Hematopoietic multipotent progenitor cell treated with erythropoietin and hydrocortisone succinate and interleukin-3 and kit ligand, for 17 days (in vitro differentiated cells): Measurements from ENCODE around the gene GNB1L.

ENCODE experiments used
- DNase-seq: peaks from one replicate; pipeline ENCODE4 v3.0.0-alpha.2; 2015; ENCODE audit warnings: low spot score

Gene GNB1L

DNA sequence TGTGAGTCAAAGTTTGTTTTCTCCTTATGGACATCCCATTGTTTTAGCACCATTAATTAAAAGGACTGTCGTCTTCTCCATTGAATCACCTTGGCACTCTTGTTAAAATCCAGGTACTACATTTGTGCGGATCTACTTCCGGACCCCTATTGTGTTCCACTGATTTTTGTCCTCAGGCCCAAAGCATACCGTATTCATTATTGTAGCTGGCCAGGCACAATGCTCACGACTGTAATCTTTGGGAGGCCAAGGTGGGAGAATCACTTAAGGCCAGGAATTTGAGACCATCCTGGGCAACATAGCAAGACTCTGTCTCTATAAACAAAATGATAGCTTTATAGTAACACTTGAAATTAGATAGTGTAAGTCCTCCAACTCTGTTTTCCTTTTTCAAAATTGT is 8.9 kb upstream of the GNB1L start:
- no peak for DNase-seq

- DNase-seq = no peak
Observed at GRCh38 chr22:19862619-19863246, 8.1 kb upstream of the GNB1L start.

DNA sequence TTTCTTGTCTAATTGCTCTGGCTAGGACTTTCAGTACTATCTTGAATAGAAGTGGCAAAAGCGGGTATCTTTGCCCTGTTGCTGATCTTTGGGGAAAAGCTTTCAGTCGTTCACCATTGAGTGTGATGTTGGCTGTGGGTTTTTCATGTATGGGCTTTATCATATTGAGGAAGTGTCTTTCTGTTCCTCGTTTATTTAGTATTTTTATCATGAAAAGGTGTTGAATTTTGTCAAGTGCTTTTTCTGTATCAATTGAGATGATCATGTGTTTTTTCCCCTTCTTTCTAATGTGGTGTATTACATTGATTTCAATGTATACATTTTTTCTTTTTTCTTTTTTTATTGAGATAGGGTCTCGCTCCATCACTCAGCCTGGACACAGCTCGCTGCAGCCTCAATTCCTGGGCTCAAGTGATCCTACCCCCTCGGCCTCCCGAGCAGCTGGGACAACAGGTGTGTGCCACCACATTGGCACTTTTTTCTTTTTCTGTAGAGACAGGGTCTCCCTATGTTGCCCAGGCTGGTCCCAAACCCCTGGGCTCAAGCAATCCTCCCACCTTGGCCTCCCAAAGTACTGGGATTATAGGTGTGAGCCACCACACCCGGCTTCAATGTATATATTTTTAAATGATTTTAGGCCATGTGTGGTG is 5.3 kb upstream of the GNB1L start:
- DNase-seq = no peak

DNA sequence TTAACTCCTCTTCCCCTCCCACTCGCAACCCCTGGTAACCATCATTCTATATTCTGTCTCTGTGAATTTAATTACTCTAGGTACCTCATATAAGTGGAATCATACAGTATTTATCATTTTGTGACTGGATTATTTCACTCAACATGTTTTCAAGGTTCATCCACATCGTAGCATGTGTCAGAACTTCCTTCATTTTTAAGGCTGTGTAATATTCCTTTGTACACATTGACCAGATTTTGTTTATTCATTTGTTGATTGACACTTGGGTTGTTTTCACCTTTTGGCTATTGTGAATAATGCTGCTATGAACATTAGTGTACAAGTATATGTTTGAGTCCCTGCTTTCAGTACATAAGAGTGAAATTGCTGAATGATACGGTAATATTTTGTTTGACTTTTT is 2.7 kb upstream of the GNB1L start:
- DNase-seq = no peak

DNA sequence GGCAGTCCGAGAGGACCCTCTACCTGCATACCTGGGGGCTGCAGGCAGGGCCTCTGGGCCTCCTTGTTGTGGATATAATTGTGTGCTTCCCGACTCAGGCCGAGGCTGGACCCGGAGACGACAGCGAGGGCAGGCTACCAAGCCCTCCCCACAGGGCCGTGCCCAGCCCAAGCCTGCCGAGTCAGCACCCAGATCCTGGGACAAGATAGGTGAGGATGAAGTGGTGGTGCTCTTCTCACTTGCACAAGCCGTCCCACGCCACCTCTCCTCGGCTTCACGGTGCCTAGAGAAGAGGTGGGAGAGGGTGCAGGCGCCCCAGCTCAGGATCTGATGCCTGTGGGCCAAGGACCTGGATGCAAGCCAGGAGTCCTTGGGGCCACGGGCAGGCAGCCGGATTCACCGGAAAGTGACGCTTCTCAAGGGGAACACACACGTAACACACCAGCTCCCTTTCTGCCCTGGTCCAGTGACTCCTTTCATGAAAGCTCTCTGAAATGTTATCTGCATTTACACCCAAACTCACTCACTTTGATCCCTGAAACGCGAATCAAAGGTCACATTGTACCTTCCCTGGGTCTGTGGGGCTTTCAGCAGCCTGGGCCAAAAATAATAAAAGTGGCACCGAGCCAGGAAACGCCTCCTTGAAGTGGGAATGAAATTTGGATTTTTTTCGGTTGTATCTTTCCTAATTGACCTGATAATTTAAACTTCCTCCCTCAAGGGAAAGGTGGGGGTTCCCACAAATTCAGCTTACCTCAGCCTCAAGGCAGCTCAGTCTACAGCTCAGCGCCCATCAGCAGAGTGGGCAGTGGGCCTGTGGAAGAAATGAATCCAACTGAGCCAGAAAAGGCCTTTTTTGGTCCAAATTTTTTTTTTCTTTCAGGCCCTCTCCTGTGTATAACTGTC is 1.1 kb upstream of the GNB1L start:
- peak; percentile 68 for DNase-seq

DNA sequence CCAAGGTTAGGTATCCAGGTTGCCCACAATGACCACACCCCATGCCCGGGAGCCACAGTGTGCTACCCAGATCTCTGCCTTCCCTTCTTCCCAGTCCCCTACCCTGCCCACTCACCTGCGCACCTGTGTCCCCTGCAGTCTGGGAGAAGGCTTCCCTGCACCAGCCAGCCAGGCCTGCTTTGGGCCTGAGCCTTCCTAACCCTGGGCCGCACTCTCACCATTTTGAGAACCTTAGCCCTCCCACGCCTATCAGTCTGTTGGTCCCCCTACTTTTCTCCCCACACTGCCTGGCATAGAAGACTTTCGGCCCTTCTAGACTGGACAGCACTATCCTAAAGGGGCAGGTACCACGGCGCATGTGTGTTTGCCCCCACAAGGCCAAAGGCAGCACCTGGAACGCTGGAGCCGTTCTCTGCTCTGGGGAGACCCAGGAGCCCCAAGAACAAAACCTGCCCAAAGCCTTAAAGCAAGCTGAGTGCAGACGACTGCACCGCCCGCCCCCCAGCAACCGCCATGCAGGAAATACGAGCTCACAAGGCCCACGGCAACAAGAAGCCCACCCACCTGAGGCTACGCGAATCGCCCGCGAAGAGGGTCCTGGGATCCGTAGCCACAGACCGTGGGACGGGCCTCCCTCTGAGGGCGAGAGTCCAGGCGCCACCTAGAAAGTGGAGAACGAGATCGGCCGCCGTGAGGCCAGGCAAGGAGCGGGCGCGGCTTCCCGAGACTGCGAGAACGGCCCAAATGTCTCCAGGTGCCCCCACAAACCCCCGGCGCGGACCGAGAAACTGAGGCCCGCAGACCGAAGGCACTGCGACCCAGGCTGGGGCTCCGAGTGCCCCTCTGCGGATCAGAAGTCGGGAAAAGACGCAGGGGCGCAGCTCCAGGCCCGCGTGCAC is 546 bp downstream of the GNB1L start:
- DNase-seq = peak; percentile 6

GRCh38 chr22:19853058-19853878 is 1.4 kb downstream of the GNB1L start:
- no peak for DNase-seq

DNA sequence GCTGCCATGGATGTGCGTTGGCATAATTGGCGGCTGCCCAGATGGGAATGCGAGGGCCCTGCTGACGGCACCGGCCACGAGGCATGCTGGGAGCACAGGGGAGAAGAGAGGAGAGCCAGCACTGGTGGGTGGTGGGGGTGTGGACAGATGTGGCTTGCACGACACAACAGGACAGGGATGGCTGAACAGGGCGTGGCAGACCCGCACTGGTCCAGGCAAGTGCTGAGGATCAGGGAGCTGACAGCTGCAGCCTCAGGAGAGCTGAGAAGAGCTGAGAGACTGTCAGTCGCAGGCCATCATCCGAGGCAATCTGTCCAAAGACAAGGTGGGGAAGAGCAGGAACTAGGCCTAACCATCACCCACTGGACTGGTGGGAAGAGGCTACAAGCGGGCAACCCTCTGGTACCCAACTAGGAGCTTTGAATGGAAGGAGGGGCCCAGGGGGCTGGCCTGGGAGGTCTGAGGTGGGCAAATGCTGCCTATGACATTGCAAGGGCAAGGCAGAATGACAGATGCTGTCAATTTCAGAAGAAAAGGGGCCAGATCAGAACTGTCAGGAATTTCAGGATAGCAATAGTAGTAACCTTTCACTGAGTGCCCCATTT is 2.4 kb downstream of the GNB1L start:
- DNase-seq = no peak

DNA sequence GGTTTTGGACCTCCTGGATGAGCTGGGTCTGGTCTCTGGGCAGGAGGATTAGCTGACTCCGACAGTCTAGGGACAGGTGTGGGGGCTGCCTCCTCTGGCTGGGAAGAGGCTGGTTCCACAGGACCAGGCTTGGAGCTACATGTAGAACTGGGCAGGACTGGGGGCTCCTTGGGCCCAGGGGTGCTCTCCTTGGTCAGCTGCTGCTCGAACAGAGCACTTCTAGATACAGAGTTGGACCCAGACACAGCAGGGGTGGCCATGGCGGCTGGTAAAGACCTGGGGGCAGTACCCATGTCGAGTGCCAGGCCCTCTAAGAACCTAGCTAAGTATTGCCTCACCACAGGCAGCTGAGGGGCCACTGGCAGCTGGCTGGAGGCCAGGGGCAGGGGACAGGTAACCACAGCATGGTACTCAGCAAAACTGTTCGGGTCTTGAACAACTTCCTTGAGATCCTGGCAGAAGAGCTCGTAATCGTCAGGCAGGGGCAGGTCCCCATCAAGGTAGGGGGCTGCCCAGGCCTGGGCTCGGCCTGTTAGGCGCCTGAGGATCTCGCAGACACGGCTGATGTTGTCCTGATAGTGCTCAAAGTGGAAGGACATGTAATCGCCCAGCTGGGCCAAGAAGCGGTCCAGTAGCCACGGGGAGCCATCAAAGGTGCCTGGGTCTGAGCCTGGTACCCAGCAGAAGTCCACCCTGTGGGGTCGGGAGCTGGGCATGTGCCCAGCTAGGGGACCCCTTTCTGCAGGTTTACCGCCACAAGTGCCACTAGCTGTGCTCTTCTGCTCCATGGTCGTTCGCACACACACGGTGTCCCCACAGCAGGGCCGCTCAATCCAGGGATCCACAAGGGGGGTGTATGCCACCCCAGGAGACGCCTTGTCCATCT is 3.1 kb downstream of the GNB1L start:
- DNase-seq = no peak

DNA sequence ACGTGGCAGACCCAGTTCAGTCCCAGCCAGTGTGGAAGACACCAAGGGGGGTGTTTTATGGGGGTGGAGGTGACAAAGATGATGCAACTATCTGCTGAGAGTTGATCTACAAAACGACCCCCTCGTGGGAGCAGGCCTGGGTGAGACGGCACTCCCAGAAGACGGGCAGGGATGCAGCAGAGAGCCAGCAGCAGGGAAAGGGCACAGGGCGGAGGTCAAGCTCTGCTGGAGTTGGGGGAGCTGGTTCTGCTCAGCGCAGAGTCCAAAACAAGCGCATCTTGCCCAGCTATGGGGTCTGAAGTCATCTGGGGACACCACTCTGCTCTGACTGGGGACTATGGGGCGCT is 3.9 kb downstream of the GNB1L start:
- no peak for DNase-seq

DNA sequence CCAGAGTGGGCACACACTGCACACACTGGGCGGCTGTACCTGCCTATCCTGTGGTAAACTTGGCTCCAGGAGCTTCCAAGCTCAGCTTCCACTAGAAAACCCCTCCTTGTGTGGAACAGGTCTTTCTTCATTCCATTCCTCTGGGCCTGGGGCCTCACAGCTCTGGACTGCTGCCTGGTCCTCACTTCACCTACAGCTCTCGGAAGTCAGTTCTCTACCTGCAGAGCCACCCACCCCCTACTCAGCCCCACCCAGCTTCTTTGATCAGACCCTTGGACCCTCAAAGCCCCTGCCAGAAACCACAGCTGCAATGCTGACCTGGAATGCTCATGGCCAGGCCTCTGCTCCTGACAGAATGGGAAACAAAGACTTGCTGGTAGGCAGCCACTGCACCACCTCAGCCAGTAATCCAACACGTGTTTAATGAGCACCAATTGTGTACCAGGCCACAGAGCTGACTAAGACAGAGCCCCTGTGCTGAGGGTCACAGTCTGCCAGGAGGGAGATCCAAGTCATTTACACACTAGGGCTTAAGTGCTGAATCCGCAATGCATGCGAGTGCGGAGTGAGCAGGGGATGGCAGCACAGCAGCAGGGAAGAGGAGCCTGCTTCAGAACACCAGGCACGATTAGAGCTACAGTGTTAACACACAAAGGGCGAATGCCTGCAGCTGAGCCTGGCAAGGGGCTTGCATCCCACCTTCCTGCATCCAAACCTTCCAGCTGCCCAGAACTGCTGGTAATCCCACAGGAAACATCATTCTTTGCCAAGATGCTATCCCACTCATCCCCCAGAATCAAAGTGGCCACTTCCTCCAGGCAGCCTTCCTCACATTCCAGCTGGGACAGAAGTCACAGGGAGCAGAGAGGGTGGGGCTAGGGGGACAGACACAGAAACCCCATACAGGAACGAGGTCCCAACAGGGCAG is 4.6 kb downstream of the GNB1L start:
- DNase-seq = no peak

GRCh38 chr22:19848298-19849224 is 6.1 kb downstream of the GNB1L start:
- DNase-seq = no peak

- no peak for DNase-seq
Observed at GRCh38 chr22:19847345-19847632, 7.4 kb downstream of the GNB1L start.

DNA sequence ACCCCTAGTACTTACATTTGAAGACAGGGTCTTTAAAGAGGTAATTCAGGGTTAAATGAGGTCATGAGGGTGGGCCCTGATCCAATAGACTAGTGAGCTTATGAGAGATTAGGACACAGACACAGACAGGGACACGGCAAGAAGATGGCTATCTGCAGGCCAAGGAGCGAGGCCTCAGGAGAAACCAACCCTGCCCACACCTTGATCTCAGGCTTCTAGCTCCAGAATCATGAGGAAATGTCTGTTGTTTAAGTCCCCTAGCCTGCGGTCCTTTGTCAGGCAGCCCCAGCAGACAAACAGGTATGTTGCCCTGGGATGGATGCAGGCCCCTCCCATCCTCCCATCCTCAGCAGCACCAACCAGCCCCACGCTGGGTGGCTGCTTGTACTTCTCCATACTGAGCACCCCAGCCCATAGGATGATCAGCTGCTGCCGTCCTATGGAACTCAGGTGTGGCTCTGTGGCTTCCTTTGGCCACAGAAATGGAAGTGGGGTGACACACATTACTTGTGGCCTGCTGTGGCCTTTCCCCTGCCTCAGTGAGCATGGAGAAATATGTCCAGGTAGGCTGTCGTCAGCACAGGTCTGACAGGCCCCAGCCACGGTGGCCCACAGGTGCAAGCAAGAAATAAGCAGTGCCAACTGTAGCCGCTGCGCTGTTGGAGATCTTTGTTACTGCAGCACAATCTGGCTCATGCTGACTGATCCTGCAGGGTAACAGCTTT is 7.9 kb downstream of the GNB1L start:
- DNase-seq = no peak

GRCh38 chr22:19845054-19845722 is 9.5 kb downstream of the GNB1L start:
- no peak for DNase-seq

GRCh38 chr22:19844377-19845053 is 10.2 kb downstream of the GNB1L start:
- no peak for DNase-seq
